Measurements from ENCODE around the gene IPO9.

Gene IPO9

DNA sequence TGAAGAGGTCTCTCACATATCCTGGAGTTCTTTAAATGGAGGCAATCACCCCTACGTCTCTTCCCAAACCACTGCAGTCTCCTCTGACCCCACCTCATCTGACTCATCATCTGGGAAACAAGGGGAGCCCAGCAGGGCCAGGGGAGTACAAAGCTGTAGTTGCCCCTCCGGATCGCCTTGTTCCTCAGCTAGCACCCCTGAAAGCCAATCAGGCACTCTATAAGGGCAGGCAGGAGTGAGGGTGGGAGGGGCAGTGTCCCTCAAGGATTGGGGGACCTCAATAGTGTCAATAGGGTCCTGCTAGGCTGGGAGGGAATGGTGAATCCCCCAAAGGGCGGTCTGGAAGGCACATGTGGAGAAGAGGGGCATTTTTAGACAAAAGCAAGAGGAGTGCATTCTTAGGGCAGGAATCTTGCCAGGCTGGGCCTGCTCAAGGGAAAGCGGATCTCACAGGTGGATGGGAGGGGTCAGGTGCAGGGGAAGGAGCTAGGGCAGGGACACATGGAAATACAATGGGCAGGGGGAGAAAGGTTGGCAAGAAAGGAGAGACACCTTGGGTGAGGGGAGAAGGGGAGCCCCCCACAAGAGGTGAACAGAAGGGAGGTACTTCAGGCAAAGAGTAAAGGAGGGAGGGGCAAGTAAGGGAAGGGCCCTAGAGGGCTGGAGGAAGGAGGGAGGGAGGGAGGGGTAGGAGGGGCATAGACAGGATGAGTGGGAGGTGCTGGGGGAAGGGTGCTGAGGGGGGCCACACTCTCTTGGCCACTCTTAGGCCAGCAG, 65.6 kb downstream of the IPO9 start:
- H3K4me3 ChIP-seq (replicated peaks; ENCODE audit: low read depth, low read length) = no peak overlapping the region
- DNase-seq (ENCODE audit: extremely low read depth, low read depth) = no peak
- TF ChIP-seq, protein P1, sequence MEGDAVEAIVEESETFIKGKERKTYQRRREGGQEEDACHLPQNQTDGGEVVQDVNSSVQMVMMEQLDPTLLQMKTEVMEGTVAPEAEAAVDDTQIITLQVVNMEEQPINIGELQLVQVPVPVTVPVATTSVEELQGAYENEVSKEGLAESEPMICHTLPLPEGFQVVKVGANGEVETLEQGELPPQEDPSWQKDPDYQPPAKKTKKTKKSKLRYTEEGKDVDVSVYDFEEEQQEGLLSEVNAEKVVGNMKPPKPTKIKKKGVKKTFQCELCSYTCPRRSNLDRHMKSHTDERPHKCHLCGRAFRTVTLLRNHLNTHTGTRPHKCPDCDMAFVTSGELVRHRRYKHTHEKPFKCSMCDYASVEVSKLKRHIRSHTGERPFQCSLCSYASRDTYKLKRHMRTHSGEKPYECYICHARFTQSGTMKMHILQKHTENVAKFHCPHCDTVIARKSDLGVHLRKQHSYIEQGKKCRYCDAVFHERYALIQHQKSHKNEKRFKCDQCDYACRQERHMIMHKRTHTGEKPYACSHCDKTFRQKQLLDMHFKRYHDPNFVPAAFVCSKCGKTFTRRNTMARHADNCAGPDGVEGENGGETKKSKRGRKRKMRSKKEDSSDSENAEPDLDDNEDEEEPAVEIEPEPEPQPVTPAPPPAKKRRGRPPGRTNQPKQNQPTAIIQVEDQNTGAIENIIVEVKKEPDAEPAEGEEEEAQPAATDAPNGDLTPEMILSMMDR (IDR thresholded peaks at IDR 0.05; ENCODE audit: low read depth, low read length, missing control alignments) = no peak

DNA sequence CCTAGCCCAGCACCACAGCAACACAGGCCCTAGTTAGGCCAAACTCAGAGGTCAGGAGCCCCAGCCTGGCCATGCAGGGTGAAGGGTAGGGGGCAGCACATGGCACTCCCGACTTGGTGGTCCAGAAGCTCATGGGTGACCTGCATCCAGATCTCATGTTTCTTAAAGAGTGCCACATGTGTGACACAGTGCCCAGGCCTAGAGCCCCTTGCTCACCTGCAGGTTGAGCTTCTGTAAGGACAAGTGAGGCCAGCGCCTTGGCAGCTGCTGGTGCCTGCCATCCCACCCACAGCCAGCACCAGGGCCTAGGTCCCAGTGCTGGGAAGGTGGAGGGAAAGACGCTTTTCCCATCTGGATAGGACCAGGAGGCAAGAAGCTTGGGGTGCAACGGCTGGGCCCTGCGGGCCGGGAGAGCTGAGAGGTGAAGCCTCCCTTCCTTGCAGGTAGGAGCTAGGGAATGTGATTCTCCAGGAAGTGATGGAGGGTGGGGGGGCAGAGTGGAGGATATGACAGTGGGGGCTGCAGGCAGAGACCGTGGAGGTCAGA, 66.2 kb downstream of the IPO9 start:
- H3K4me3 ChIP-seq (replicated peaks; ENCODE audit: low read depth, low read length) = no peak overlapping the region
- no peak for DNase-seq (ENCODE audit: extremely low read depth, low read depth)
- TF ChIP-seq, protein P1 (IDR thresholded peaks at IDR 0.05; ENCODE audit: low read depth, low read length, missing control alignments) = no peak

DNA sequence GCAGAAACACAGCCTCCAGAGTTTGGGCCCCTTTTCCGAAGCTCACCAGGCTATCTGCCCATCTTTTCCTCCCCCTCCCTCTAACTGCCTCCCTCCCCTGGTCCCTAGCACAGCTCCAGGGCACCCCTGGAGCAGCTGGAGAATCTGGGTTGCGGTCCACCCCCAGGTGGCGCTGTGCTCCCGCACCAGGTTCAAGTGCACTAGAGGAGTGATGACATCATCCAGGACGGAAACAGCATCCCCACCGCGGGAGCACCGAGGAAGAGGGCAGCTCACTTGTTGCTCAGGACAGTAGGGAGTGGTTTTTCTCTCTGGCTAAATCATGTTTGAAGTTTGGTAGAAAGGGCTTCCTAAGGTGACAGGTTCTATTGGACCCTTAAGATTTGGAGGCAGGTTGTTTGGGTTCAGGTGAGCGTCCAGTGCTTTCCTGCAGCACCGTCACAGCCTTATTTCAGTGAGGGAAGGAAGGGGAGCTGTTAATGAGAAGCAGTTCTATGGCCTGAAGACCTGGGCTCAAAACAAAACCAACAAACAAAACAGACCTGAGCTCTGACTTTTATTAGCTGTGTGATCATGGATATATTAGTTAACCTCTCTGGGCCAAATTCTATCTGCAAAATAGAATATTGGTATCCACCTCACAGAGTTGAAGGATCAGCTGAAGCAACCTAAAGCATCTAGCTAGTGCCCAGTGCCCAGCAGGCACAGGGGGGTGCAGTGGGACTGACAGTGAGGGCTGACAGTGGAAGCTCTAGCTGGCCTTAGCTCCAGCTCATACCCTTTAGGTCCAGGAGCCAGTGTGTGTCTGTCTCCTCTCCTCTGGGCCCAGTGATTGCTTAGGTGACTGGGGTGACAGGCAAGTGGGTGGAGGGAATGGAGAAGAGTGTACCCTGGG, 67.2 kb downstream of the IPO9 start:
- DNase-seq (ENCODE audit: extremely low read depth, low read depth) = peak; percentile 85
- TF ChIP-seq, protein P1 (IDR thresholded peaks at IDR 0.05; ENCODE audit: low read depth, low read length, missing control alignments) = peak; percentile 98
- no peak overlapping the region for H3K4me3 ChIP-seq (replicated peaks; ENCODE audit: low read depth, low read length)

DNA sequence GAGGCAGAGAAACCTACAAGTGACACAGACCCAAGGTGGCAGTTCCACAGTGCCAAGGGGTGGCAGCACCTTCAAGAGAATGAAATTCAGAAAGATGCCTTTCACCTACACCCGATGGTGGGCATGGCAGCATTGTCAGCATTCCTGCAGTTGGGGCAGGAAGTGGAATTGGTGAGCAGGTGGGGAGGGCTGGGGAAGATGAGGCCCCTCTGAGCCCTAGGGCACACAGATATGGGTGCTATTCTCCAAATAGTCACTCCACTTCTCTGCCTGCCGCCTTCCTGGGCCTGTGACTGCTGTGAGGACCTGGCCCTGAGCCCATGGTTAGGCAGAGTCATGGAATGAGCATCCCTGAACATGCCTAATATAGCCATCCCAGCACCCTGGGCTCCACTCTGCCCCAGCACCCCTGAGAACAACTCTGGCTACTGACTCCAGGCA, 68.0 kb downstream of the IPO9 start:
- no peak for DNase-seq (ENCODE audit: extremely low read depth, low read depth)
- TF ChIP-seq, protein P1 (IDR thresholded peaks at IDR 0.05; ENCODE audit: low read depth, low read length, missing control alignments) = no peak
- no peak overlapping the region for H3K4me3 ChIP-seq (replicated peaks; ENCODE audit: low read depth, low read length)

DNA sequence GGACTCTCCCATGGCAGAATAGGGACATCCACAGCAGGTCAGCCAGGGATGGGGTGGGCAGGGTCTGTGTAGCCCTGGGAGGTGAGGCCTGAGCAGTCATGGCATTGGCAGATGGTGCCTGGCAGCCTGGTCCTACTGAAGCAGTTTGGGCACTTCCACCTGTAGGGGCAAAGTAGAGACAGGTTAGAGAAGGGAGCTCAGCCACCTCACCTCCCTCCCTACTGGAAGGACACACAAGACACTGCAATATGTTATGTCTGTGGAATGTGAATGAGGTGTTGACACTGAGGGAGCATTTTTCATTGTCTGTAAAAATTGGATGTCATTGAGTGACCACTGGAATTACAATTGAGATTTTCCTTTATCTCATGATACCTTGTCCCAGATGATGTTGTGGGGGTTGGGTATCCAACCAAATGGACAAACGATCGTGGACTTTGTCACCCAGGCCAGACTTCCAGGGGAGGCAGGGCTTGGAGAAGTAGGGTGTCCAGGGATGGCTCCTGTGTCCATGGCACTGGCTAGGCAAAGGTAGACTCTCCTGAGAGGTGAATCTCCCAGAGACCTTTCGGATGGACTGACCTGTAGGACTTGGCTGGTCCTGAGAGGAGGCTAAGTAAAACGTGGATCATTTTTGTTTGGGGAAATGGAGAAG, 69.4 kb downstream of the IPO9 start:
- no peak for DNase-seq (ENCODE audit: extremely low read depth, low read depth)
- TF ChIP-seq, protein P1 (IDR thresholded peaks at IDR 0.05; ENCODE audit: low read depth, low read length, missing control alignments) = no peak
- no peak overlapping the region for H3K4me3 ChIP-seq (replicated peaks; ENCODE audit: low read depth, low read length)

DNA sequence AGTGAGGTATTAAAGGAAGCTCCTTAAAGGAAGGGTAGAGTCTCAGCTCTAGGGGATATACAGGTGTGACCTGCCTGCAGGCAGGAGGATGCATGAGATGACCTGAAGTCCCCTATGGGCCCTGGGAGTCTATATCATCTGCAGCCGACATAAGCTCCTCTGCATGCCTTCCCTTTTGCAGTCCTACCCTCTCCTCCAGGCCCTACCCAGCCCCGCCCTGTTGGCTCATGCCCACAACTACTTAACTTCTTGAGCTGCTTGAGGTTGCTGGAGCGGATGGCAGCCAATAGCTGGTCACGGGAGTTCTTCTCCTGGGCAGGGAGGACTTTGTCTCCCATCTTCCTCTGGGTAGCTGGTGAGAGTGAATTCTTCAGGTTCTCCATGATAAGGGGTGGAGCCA, 70.0 kb downstream of the IPO9 start:
- no peak for DNase-seq (ENCODE audit: extremely low read depth, low read depth)
- H3K4me3 ChIP-seq (replicated peaks; ENCODE audit: low read depth, low read length) = no peak overlapping the region
- TF ChIP-seq, protein P1 (IDR thresholded peaks at IDR 0.05; ENCODE audit: low read depth, low read length, missing control alignments) = no peak
